NCI-H774 (cell line): ENCODE data around the gene RARRES2.
"Not testable (repeated sequence)": the region's sequence is repeated elsewhere in the genome, so short reads cannot be mapped to it uniquely, and the experiment has no call there.

Experiments
- DNase-seq: peaks from one replicate; lab custom pipeline; 2025; lab: John Stamatoyannopoulos, UW

RARRES2 gene

GRCh38 chr7:150341263-150342120, at the start of gene RARRES2:
Gene RARRES2 (minus strand): TSS chr7:150341629. CDS start chr7:150340609, 1,020 bp downstream.
- no peak for DNase-seq

DNA sequence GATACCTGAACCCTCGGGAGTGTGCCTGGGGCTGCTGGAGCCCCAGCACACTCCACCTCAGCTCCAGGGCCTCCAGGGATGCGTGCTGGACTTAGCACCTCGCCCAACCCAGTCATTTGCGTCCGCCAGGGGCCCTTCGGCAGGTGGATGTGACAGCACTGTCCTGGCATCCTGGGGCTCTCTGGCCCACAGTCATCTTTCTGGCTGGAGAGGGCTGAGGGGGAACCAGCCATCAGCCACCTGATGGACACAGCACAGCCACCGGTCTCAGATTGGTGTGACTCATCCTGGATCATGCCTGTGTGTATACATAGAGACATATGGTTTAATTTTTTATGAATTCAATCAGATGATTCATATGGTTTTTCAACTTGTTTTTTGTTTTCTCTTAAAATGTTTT, 48.8 kb upstream of the RARRES2 start:
- no peak for DNase-seq

GRCh38 chr7:150389532-150389816, 48.0 kb upstream of the RARRES2 start:
- DNase-seq, result no peak

DNA sequence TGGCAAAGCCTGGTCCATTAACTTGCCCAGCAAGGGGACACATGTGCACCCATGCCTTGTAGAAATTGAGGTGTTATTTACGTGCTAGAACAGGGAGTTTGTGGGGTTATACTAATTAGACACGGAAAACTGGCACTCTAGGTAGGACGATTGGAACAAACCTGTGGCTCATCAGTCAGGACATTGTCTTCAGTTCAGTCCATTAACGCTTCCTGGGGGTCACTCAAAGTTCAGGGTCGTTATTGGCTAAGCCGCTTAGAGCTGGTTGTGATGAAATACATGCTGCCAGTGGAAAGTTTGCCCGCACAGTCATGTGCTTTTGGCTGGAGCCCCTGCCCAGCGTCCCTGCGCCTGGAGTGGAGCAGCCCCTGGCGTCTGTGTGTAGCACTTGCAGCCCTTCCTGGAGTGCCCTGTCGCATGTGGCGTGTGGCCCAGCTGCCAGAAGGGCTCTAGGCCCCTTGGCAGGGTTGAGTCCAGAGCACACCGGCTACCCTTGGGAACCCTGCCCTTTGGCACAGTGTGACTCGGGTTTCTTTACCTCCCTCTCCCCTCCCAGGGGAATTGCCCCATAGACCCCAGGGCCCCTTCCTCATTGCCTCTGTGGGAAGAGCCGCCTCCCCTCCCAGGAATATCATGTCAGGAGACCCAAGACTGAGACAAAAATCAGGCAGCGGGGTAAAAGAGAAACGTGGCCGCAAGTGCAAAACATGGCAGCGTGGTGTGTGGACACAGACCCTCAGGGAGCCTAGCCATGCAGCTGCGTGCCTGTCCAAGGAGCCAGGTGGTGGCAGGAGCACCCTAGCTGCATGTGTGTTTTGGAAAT, 47.5 kb upstream of the RARRES2 start:
- DNase-seq, result no peak

- DNase-seq, result no peak
Observed at GRCh38 chr7:150388306-150388705, 46.9 kb upstream of the RARRES2 start.

DNA sequence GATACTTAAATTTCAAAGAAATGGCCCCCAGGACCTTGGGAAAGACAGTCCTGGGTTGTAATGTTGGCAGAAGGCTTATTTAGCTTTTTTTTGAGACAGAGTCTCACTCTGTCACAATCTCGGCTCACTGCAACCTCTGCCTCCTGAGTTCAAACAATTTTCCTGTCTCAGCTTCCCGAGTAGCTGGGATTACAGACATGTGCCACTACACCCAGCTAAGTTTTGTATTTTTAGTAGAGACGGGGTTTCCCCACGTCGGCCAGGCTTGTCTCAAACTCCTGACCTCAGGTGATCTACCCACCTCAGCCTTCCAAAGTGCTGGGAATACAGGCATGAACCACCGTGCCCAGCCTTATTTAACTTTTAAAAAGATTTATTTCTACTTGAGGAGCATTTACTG, 44.5 kb upstream of the RARRES2 start:
- DNase-seq, result not testable (repeated sequence)

DNA sequence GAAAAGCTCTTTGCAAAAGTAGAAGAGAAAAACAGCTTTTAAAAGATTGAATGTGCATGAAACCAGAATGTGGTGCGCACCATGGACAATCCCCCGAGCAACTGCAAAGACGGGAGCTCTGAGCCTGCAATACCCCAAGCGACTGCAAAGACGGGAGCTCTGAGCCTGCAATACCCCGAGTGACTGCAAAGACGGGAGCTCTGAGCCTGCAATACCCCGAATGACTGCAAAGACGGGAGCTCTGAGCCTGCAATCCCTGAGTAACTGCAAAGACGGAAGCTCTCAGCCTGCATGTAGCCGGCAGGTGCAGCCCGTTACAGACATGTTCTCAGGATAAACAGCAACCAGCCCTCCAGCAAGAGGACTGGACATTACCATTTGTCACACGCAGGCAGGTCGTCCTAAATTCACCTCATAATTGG, 43.9 kb upstream of the RARRES2 start:
- peak; percentile 63 for DNase-seq

GRCh38 chr7:150384406-150385301, 43.2 kb upstream of the RARRES2 start:
- DNase-seq, result no peak

DNA sequence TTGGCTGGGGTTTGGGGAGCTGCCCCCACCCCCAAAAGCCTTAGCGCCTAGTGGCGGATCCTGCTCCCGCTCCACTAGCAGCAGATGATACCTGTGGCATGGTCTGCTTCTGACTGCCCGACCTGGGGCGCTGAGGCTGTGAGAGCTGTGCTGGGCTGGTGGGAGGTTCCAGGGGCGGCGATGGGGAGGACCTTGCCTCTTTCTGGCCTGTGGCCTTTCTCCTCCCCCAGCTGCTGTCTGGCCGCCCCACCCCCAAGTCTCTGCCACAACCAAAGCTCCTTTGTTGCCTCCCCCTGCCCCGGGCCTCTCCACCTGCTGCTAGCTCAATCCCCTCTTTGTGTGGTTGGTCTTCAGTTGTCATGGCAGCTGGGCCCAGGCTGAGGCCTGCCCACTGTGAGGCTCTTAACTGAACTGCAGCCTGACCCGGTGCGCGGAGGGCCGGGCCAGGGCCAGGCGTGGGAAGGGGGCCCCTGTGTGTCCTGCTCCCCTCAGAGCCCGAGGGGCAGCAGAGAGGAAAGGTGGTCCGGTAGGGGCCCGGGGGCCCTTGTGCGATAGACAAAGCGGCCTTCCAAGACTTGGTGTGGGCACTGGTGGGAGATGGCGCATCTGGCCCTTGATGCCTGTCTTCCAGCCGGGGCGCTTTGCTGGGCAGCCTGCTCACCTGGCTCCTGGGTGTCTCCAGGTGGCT, 42.4 kb upstream of the RARRES2 start:
- peak; percentile 95 for DNase-seq

GRCh38 chr7:150382844-150383225, 41.4 kb upstream of the RARRES2 start:
- DNase-seq, result no peak

DNA sequence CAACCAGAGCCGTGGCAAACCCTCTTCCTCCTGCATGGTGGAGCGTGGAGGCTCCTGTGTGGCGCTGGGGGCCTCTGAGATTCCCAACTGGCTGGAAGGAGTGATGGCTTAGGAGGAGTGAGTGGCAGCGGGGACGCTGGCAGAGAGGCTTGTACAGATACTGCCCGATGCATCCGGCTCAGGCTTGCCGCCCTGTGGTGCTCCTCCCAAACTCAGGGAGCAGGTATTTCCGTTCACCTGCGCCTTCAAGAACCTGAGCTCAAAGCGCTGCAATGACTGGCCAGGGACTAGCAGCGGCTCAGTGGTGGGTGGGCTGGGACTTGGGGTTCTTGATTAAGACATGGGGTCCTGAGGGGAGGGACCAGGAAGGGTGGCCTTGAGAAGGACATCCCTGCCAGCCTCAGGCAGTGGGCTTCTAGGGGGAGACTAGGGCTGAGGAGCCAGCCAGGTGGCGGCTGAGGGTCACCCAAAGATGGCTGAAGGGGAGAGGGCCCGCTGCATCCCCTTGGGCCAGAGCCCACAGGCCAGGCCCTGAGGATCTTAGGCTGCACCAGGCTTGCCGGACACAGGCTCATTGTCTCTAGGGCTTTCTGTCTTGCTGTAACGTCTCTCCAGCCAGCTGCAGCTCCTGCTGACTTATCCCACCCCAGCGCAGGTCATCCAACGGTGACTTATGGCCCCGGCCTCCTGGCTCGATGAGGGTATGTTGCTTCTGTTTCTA, 40.9 kb upstream of the RARRES2 start:
- no peak for DNase-seq

- DNase-seq, result no peak
Observed at GRCh38 chr7:150381785-150382122, 40.3 kb upstream of the RARRES2 start.

GRCh38 chr7:150381096-150381495, 39.7 kb upstream of the RARRES2 start:
- DNase-seq, result no peak

DNA sequence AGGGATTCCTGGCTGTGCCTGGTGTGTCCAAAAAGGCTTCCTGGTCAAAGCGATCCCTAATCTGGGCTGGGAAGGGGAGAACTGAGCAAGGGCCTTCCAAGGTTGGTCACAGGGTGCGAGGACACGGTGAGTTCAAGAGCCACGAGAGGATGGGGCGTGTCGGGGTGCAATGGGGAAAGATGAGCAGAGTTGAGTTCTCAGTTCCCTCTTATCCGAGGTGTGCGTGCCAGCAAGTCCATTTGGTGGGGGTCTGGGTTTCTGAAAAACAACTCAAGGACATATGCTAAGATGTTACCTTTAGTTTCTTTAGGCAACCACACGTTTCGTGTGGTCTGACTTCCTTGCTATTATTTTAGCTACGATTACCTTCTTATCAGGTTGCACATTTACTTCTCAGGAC, 39.0 kb upstream of the RARRES2 start:
- DNase-seq, result no peak

DNA sequence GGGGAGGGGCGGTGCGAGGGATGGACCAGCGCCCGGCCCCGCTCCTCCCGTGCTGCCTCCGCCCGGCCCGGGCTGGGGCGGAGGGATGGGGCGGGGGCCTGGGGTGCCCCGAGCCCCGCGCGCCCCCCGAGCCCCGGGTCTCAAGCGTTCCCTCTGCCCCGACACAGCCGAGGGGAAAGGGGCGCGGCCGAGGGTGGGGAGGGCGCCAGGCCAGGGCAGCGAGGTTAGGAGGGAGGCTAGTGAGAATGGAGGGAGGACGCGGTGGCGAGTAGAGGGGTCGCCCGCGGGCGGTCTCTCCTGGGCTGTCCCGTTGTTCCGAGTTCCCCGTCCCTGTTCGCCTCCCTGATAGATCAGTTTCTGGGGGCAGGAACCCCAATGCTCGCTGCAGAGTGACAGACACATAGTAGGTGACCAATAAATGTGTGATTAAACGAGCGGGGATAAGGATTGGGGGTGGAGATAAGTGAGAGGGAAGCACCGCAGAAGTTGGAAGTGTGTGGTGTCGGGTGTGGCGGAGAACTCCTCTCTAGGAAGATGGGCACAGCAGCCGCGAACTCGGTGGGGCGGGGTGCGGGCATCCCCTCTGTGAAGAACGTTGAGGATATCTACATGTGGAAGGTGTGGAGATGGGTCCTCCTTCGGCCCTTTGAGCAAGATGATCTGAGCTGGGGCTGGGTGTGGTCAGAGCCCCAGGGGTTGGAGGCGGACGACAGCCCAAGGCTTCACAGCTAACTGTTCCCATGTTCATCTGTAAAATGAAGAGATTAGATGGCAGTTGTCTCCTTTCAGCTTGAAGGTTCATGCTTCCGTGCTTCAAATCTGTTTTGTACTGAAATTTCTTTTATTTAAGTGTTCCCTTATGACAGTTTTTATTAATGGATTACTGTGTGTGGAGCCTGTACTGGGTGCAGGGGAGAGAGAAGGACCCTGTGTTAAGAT, 38.3 kb upstream of the RARRES2 start:
- DNase-seq, result peak; percentile 62

GRCh38 chr7:150378853-150379440, 37.5 kb upstream of the RARRES2 start, which contains the start of gene ZNF775:
Gene ZNF775 (plus strand): TSS chr7:150379330. CDS start chr7:150388471, 9,141 bp downstream.
- peak; percentile 96 for DNase-seq

DNA sequence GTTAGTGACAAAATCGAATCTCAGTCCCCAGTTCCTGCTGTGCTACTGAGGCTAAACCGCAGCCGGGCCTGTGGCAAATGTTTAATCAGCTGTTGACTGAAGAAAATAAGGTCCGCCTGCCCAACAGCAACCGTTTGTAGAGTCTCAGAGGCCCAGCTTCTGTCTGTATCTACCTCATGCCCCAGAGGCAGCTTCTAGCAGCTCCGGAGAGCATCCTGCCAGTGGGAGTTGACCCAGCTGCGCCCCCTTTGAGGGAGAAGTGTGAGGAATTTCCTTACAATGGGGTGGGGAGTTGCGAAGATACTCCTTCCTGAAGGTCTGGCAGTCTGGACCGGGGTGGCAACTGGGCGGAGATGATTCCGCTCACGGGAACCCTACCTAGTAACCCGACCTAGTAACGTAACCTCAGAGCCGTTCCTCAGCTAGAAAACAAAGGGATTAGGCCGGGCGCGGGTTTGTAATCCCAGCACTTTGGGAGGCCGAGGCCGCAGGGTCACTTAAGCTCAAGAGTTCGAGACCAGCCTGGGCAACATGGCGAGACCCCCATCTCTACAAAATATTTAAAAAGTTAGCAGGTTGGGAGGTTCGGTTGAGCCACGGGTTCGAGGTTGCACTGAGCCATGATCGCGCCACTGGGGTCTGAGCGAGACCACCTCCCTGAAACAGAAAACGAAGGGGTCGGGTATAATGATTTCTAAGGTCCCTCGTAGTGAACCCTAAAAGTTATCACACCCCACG, 36.9 kb upstream of the RARRES2 start:
- peak; percentile 61 for DNase-seq

- no peak for DNase-seq
Observed at GRCh38 chr7:150377635-150378034, 36.2 kb upstream of the RARRES2 start.

- no peak for DNase-seq
Observed at GRCh38 chr7:150377196-150377595, 35.8 kb upstream of the RARRES2 start.
